Kidney glomerular epithelial cell (primary cell): ENCODE data around the gene OR2AG2.
"Not testable (repeated sequence)": the region's sequence is repeated elsewhere in the genome, so short reads cannot be mapped to it uniquely, and the experiment has no call there.

Experiments
- DNase-seq: peaks from one replicate; lab custom pipeline; 2025; lab: John Stamatoyannopoulos, UW

Gene OR2AG2

GRCh38 chr11:6771926-6772893 is at the start of gene OR2AG2:
OR2AG2 (minus strand) TSS chr11:6771976; CDS start chr11:6768957, 3,019 bp downstream.
- DNase-seq = no peak

- no peak for DNase-seq
Observed at GRCh38 chr11:6818967-6819366, 47.2 kb upstream of the OR2AG2 start.

GRCh38 chr11:6817694-6818093 is 45.9 kb upstream of the OR2AG2 start:
- no peak for DNase-seq

GRCh38 chr11:6813656-6814055 is 41.9 kb upstream of the OR2AG2 start:
- peak; percentile 71 for DNase-seq

- peak; percentile 63 for DNase-seq
Observed at GRCh38 chr11:6812390-6813005, 40.7 kb upstream of the OR2AG2 start.

- DNase-seq = not testable (repeated sequence)
Observed at GRCh38 chr11:6801075-6801474, 29.3 kb upstream of the OR2AG2 start.

GRCh38 chr11:6799402-6799801 is 27.6 kb upstream of the OR2AG2 start, which contains the start of gene OR6A2:
OR6A2 (minus strand) TSS chr11:6799689; CDS start chr11:6795708, 3,981 bp downstream.
- DNase-seq = no peak

- no peak for DNase-seq
Observed at GRCh38 chr11:6794639-6795038, 22.9 kb upstream of the OR2AG2 start.

- no peak for DNase-seq
Observed at GRCh38 chr11:6790546-6790945, 18.8 kb upstream of the OR2AG2 start.

GRCh38 chr11:6782720-6783119 is 10.9 kb upstream of the OR2AG2 start, which contains the start of gene OR2AG1:
OR2AG1 (plus strand) TSS chr11:6783020; CDS start chr11:6785038, 2,018 bp downstream.
- DNase-seq = no peak

GRCh38 chr11:6780829-6781228 is 9.1 kb upstream of the OR2AG2 start:
- DNase-seq = no peak

- no peak for DNase-seq
Observed at GRCh38 chr11:6778518-6778917, 6.7 kb upstream of the OR2AG2 start.

GRCh38 chr11:6757373-6757967 is 14.3 kb downstream of the OR2AG2 start:
- DNase-seq = peak; percentile 55

- DNase-seq = no peak
Observed at GRCh38 chr11:6755953-6756347, 15.8 kb downstream of the OR2AG2 start.

- DNase-seq = peak; percentile 4
Observed at GRCh38 chr11:6755303-6755952, 16.3 kb downstream of the OR2AG2 start.

GRCh38 chr11:6747097-6747668 is 24.6 kb downstream of the OR2AG2 start:
- no peak for DNase-seq

GRCh38 chr11:6746626-6747025 is 25.1 kb downstream of the OR2AG2 start:
- no peak for DNase-seq

GRCh38 chr11:6746086-6746618 is 25.6 kb downstream of the OR2AG2 start:
- no peak for DNase-seq

- DNase-seq = no peak
Observed at GRCh38 chr11:6745465-6746015, 26.2 kb downstream of the OR2AG2 start.

GRCh38 chr11:6745018-6745417 is 26.8 kb downstream of the OR2AG2 start:
- DNase-seq = no peak

GRCh38 chr11:6742260-6742659 is 29.5 kb downstream of the OR2AG2 start:
- DNase-seq = no peak
